Pulmonary artery endothelial cell (primary cell): ENCODE data around the gene POLD3. TPM values are rescaled to one million over a fixed set of nuclear protein-coding genes. Genes with fewer than 3 reads are reported as not detected.

ENCODE experiments used
- DNase-seq: peaks from one replicate; pipeline ENCODE4 v3.0.0-alpha.2; 2011; ENCODE audit warnings: low read depth, low spot score
- total RNA-seq: library from RNA; depleted of rRNA; stranded (reverse); fragments of >200 nt; gene quantifications from 2 replicates; pipeline ENCODE4 v1.2.3, GENCODE V29; 2014

Gene POLD3
- total RNA-seq, 1 donor from 2014 or later: 11.7 TPM

GRCh38 chr11:74672332-74672955, 80.1 kb downstream of the POLD3 start:
- no peak for DNase-seq

- no peak for DNase-seq
Measured at GRCh38 chr11:74672956-74673692, 80.7 kb downstream of the POLD3 start.

- DNase-seq: no peak
Measured at GRCh38 chr11:74673693-74674360, 81.4 kb downstream of the POLD3 start.

GRCh38 chr11:74675761-74676160, 83.4 kb downstream of the POLD3 start:
- no peak for DNase-seq

GRCh38 chr11:74676596-74676995, 84.2 kb downstream of the POLD3 start:
- no peak for DNase-seq

GRCh38 chr11:74677131-74677530, 84.7 kb downstream of the POLD3 start:
- no peak for DNase-seq

- no peak for DNase-seq
Measured at GRCh38 chr11:74678041-74678440, 85.7 kb downstream of the POLD3 start.

- no peak for DNase-seq
Measured at GRCh38 chr11:74678591-74679512, 86.5 kb downstream of the POLD3 start.

- DNase-seq: no peak
Measured at GRCh38 chr11:74679513-74679865, 87.1 kb downstream of the POLD3 start.

- no peak for DNase-seq
Measured at GRCh38 chr11:74680035-74680671, 87.8 kb downstream of the POLD3 start.

GRCh38 chr11:74680703-74681531, 88.5 kb downstream of the POLD3 start:
- no peak for DNase-seq

- no peak for DNase-seq
Measured at GRCh38 chr11:74681686-74682651, 89.6 kb downstream of the POLD3 start.

GRCh38 chr11:74682731-74683278, 90.4 kb downstream of the POLD3 start:
- no peak for DNase-seq

GRCh38 chr11:74683279-74683871, 91.0 kb downstream of the POLD3 start:
- DNase-seq: no peak

GRCh38 chr11:74683941-74684481, 91.6 kb downstream of the POLD3 start:
- no peak for DNase-seq

- DNase-seq: no peak
Measured at GRCh38 chr11:74684661-74685060, 92.3 kb downstream of the POLD3 start.

- DNase-seq: no peak
Measured at GRCh38 chr11:74685338-74685737, 93.0 kb downstream of the POLD3 start.

GRCh38 chr11:74685905-74686304, 93.5 kb downstream of the POLD3 start:
- no peak for DNase-seq
